PFSK-1 (cell line): ENCODE measurements around the gene CCM2L.

Experiments
- FOXP2 ChIP-seq: optimal IDR thresholded peaks from 2 replicates; pipeline ENCODE3; 2011; ENCODE audit warnings: borderline replicate concordance, control low read depth, inconsistent platforms; ENCODE audit not compliant: insufficient read depth; ENCODE audit errors: extremely low read length, extremely low read depth
- POLR2AphosphoS5 ChIP-seq: IDR thresholded peaks from 2 replicates; pipeline ENCODE4 v1.6.1; 2012; ENCODE audit warnings: low read depth, mild to moderate bottlenecking, control low read depth, low read length, moderate library complexity
- REST ChIP-seq, 2 experiments: IDR thresholded peaks; 2 replicates each; pipeline versions ENCODE4 v1.6.1 to v1.8.0; 2011 to 2012; ENCODE audit warnings: low read depth in 2 of 2, low read length in 2 of 2, control low read depth in 1 of 2, inconsistent platforms in 1 of 2, mild to moderate bottlenecking in 1 of 2, moderate library complexity in 1 of 2; ENCODE audit not compliant: insufficient read depth in 1 of 2
- SIN3A ChIP-seq: IDR thresholded peaks from 2 replicates; pipeline ENCODE4 v1.6.1; 2012; ENCODE audit warnings: mild to moderate bottlenecking, low read length, moderate library complexity, borderline replicate concordance; ENCODE audit not compliant: insufficient read depth
- TAF1 ChIP-seq: IDR thresholded peaks from 2 replicates; pipeline ENCODE4 v1.6.1; 2012; ENCODE audit warnings: low read length, control low read depth, borderline replicate concordance; ENCODE audit not compliant: insufficient read depth

The CCM2L gene

GRCh38 chr20:32063695-32064094, 53.5 kb downstream of the CCM2L start:
- TF ChIP-seq TAF1 (no peak), POLR2AphosphoS5 (no peak), SIN3A (no peak), REST (IDR thresholded peaks at IDR 0.05; ENCODE audit: insufficient read depth in 1 of 2, low read depth in 2 of 2, low read length in 2 of 2) (no peak), FOXP2 (no peak)

- TF ChIP-seq REST (IDR thresholded peaks at IDR 0.05; ENCODE audit: insufficient read depth in 1 of 2, low read depth in 2 of 2, low read length in 2 of 2) (no peak), FOXP2 (no peak), SIN3A (no peak), POLR2AphosphoS5 (no peak), TAF1 (no peak)
Observed at GRCh38 chr20:32064667-32065066, 54.4 kb downstream of the CCM2L start.

GRCh38 chr20:32067234-32067821, 57.1 kb downstream of the CCM2L start:
- TF ChIP-seq FOXP2: no peak
- TF ChIP-seq SIN3A: no peak
- TF ChIP-seq TAF1: no peak
- no peak for TF ChIP-seq REST (IDR thresholded peaks at IDR 0.05; ENCODE audit: insufficient read depth in 1 of 2, low read depth in 2 of 2, low read length in 2 of 2)
- no peak for TF ChIP-seq POLR2AphosphoS5

- TF ChIP-seq SIN3A: no peak
- TF ChIP-seq POLR2AphosphoS5: no peak
- no peak for TF ChIP-seq REST (IDR thresholded peaks at IDR 0.05; ENCODE audit: insufficient read depth in 1 of 2, low read depth in 2 of 2, low read length in 2 of 2)
- no peak for TF ChIP-seq FOXP2
- TF ChIP-seq TAF1: no peak
Observed at GRCh38 chr20:32068174-32068573, 57.9 kb downstream of the CCM2L start.

- no peak for TF ChIP-seq POLR2AphosphoS5
- no peak for TF ChIP-seq SIN3A
- TF ChIP-seq REST (IDR thresholded peaks at IDR 0.05; ENCODE audit: insufficient read depth in 1 of 2, low read depth in 2 of 2, low read length in 2 of 2): no peak
- no peak for TF ChIP-seq TAF1
- no peak for TF ChIP-seq FOXP2
Observed at GRCh38 chr20:32069711-32070110, 59.5 kb downstream of the CCM2L start.
